BJ (cell line): Measurements from ENCODE around the gene ELFN1. TPM values are rescaled to one million over a fixed set of nuclear protein-coding genes. Genes with fewer than 3 reads are reported as not detected.

Source experiments
- CTCF ChIA-PET: fragments of 350-600 bp; formaldehyde crosslinking; extraction: SDS; loops from one replicate; lab custom pipeline; 2021; ENCODE audit warnings: antibody characterized with exemption, inconsistent platforms; lab: Yijun Ruan, JAX
- POLR2A ChIA-PET: fragments of 300-600 bp; sonication (Branson Sonifier 250); formaldehyde crosslinking; extraction: SDS; loops from one replicate; lab custom pipeline; 2021; ENCODE audit warnings: antibody characterized with exemption; lab: Charles Lee
- DNase-seq: peaks from one replicate; pipeline ENCODE4 v3.0.0-alpha.2; 2011; ENCODE audit warnings: low read depth
- H3K27me3 ChIP-seq: 2 replicates; pipeline ENCODE4 v1.6.0; 2011; ENCODE audit warnings: low read length; ENCODE audit not compliant: control insufficient read depth, insufficient read depth
- H3K36me3 ChIP-seq: 2 replicates; pipeline ENCODE4 v1.5.1; 2011; ENCODE audit warnings: low read length; ENCODE audit not compliant: control insufficient read depth, insufficient read depth
- H3K4me3 ChIP-seq: 2 replicates; pipeline ENCODE4 v1.5.1; 2011; ENCODE audit warnings: low read depth, mild to moderate bottlenecking, control low read depth, low read length
- CTCF ChIP-seq: IDR thresholded peaks from 2 replicates; pipeline ENCODE4 v1.5.1; 2011; ENCODE audit warnings: low read depth, mild to moderate bottlenecking, control low read depth, inconsistent platforms, low read length, moderate library complexity; ENCODE audit not compliant: insufficient read depth
- polyA plus RNA-seq: library from polyadenylated mRNA; depleted of rRNA; stranded (reverse); fragments of >200 nt; gene quantifications from 2 replicates; pipeline ENCODE4 v1.2.3, GENCODE V29; 2011

The ELFN1 gene
- polyA plus RNA-seq, 1 experiment, result 1.7 TPM

- DNase-seq, result no peak
- no peaks in the 10 kb centered on the region; the same call in 1 of the 2 replicates for H3K27me3 ChIP-seq
- H3K36me3 ChIP-seq, result no peaks in the 10 kb centered on the region
- POLR2A ChIA-PET, result no interaction called here
- CTCF ChIA-PET, result interaction anchor here (1.2 to 2.0 kb wide), 2 partner anchors 8 to 17 kb away, joined by 3 to 4 read pairs; no protein-coding TSS in a partner anchor
- TF ChIP-seq CTCF, result no peak
- H3K4me3 ChIP-seq, result no peak overlapping the region
These were observed 23.4 kb downstream of the ELFN1 start for GRCh38 chr7:1693419-1693990.

- no peaks in the 10 kb centered on the region for H3K36me3 ChIP-seq
- ChIA-PET CTCF (interaction anchor here (1.2 kb wide), 1 partner anchor 16 kb away, joined by 3 read pairs; no protein-coding TSS in a partner anchor), POLR2A (no interaction called here)
- no peaks in the 10 kb centered on the region; the same call in 1 of the 2 replicates for H3K27me3 ChIP-seq
- no peak for TF ChIP-seq CTCF
- no peak overlapping the region for H3K4me3 ChIP-seq
- no peak for DNase-seq
These were observed 24.0 kb downstream of the ELFN1 start for GRCh38 chr7:1693991-1694524.

- no peaks in the 10 kb centered on the region; the same call in 1 of the 2 replicates for H3K27me3 ChIP-seq
- ChIA-PET POLR2A (no interaction called here), CTCF (interaction anchor here (1.2 kb wide), 1 partner anchor 15 kb away, joined by 3 read pairs; no protein-coding TSS in a partner anchor)
- no peaks in the 10 kb centered on the region for H3K36me3 ChIP-seq
- TF ChIP-seq CTCF, result no peak
- DNase-seq, result no peak
- H3K4me3 ChIP-seq, result no peak overlapping the region
These were observed 24.8 kb downstream of the ELFN1 start for GRCh38 chr7:1694611-1695511.

GRCh38 chr7:1695800-1696454 lies 25.9 kb downstream of the ELFN1 start:
- H3K36me3 ChIP-seq, result no peaks in the 10 kb centered on the region
- CTCF ChIA-PET, result no interaction called here
- no peak for DNase-seq
- H3K27me3 ChIP-seq, result no peaks in the 10 kb centered on the region; the same call in 1 of the 2 replicates
- no peak overlapping the region for H3K4me3 ChIP-seq
- POLR2A ChIA-PET, result no interaction called here
- no peak for TF ChIP-seq CTCF
